ENCODE results near the gene NHP2. TPM values are rescaled to one million over a fixed set of nuclear protein-coding genes. Genes with fewer than 3 reads are reported as not detected.

Gene NHP2
- total and polyA plus RNA-seq, 2 experiments from 2014 or later, result 435 to 455 TPM

DNA sequence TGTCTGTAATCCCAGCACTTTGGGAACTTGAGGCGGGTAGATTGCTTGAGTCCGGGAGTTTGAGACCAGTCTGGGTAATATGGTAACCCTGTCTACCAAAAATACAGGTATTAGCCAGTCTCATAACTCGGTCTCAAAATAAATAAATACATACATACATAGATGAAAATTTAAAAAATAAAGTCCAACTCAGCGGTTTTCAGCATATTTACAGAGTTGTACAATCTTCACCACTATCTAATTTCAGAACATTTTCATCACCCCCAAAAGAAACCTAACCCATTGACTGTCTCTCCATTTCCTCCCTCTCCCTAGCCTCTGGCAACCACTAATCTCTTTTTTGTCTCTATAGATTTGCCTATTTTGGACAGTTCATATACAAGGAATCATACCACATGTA, 12.1 kb downstream of the NHP2 start (continued):
- TF ChIP-seq CREB1 (CRISPR knock-in tag; IDR thresholded peaks at IDR 0.05; ENCODE audit: low read depth), result no peak
- TF ChIP-seq, protein P1, sequence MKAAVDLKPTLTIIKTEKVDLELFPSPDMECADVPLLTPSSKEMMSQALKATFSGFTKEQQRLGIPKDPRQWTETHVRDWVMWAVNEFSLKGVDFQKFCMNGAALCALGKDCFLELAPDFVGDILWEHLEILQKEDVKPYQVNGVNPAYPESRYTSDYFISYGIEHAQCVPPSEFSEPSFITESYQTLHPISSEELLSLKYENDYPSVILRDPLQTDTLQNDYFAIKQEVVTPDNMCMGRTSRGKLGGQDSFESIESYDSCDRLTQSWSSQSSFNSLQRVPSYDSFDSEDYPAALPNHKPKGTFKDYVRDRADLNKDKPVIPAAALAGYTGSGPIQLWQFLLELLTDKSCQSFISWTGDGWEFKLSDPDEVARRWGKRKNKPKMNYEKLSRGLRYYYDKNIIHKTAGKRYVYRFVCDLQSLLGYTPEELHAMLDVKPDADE (IDR thresholded peaks at IDR 0.05), result no peak
- no peak for TF ChIP-seq ZNF331 (CRISPR knock-in tag; IDR thresholded peaks at IDR 0.05; ENCODE audit: low read depth)

DNA sequence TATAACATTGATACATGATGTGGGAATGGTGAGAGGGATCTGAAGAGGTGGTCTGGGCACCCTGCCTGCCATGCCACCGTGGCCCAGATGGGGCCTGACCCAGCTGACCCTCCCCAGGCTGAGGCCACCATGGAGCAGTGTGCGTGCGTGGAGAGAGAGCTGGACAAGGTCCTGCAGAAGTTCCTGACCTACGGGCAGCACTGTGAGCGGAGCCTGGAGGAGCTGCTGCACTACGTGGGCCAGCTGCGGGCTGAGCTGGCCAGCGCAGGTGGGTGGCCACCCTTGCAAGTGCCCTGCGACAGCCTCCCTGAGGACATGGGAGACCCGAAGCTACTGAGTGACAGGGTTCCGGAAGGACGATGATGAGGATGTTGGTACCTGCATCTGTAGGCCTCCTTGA, 15.7 kb downstream of the NHP2 start:
- H3K9me2 ChIP-seq (ENCODE audit: insufficient read depth), result no peaks in the 10 kb centered on the region
- ATAC-seq, result no peak
- peaks cover 42% of the 10 kb centered on the region for H3K79me2 ChIP-seq (replicated peaks; ENCODE audit: insufficient read depth)
- H3K27ac ChIP-seq (ENCODE audit: low read depth), result no peak overlapping the region
- H3K36me3 ChIP-seq (ENCODE audit: insufficient read depth), result peaks cover 52% of the 10 kb centered on the region
- Mint-ChIP-seq H3K4me1 (peaks cover 24% of the 10 kb centered on the region), H3K36me3 (ENCODE audit: low read depth) (peaks cover 94% of the 10 kb centered on the region), H3K4me3 (no peak overlapping the region), H3K27me3 (ENCODE audit: insufficient read depth, low read depth, poor library complexity) (peaks cover 6% of the 10 kb centered on the region), H3K27ac (no peak overlapping the region), H3K9me3 (no peaks in the 10 kb centered on the region)
- H3K4me2 ChIP-seq, result no peak overlapping the region
- DNase-seq (ENCODE audit: low spot score), result no peak
- no peaks in the 10 kb centered on the region for H3K4me1 ChIP-seq (ENCODE audit: insufficient read depth)
- H4K20me1 ChIP-seq (replicated peaks; ENCODE audit: insufficient read depth), result peaks cover 20% of the 10 kb centered on the region; the same call in 1 of the 2 replicates
- no peaks in the 10 kb centered on the region for H3K27me3 ChIP-seq (ENCODE audit: insufficient read depth)
- no peak overlapping the region for H2AFZ ChIP-seq
- TF ChIP-seq EZH2 (IDR thresholded peaks at IDR 0.05; ENCODE audit: low read depth, unreplicated experiment), result no peak
- TF ChIP-seq, protein P1 (IDR thresholded peaks at IDR 0.05), result no peak
- TF ChIP-seq ZNF331 (CRISPR knock-in tag; IDR thresholded peaks at IDR 0.05; ENCODE audit: low read depth), result no peak
- TF ChIP-seq POLR2AphosphoS5 (IDR thresholded peaks at IDR 0.05; ENCODE audit: low read depth), result peak; percentile 36; the same call in 1 of the 2 replicates
- TF ChIP-seq REST (IDR thresholded peaks at IDR 0.05; ENCODE audit: unreplicated experiment), result no peak
- no peak overlapping the region for H3K4me3 ChIP-seq
- H3F3A ChIP-seq (replicated peaks; ENCODE audit: low read depth), result peaks cover 21% of the 10 kb centered on the region; the same call in 1 of the 2 replicates

GRCh38 chr5:178136990-178137389, 16.7 kb downstream of the NHP2 start:
- H3K79me2 ChIP-seq (replicated peaks; ENCODE audit: insufficient read depth), result peaks cover 52% of the 10 kb centered on the region
- no peaks in the 10 kb centered on the region for H3K9me3 Mint-ChIP-seq
- no peaks in the 10 kb centered on the region for H3K9me2 ChIP-seq (ENCODE audit: insufficient read depth)
- H3K27ac ChIP-seq (ENCODE audit: low read depth), result peak overlapping the region; percentile 32; the same call in 1 of the 2 replicates
- DNase-seq (ENCODE audit: low spot score), result no peak
- H3K4me3 ChIP-seq, result no peak overlapping the region
- H3K27ac Mint-ChIP-seq, result peak overlapping the region; percentile 54
- no peak overlapping the region for H3K4me3 Mint-ChIP-seq
- H3F3A ChIP-seq (replicated peaks; ENCODE audit: low read depth), result peaks cover 14% of the 10 kb centered on the region; the same call in 1 of the 2 replicates
- H3K27me3 Mint-ChIP-seq (ENCODE audit: insufficient read depth, low read depth, poor library complexity), result peaks cover 6% of the 10 kb centered on the region
- H3K4me1 Mint-ChIP-seq, result peaks cover 28% of the 10 kb centered on the region
- no peaks in the 10 kb centered on the region; the same call in 1 of the 2 replicates for H3K4me1 ChIP-seq (ENCODE audit: insufficient read depth)
- no peak for ATAC-seq
- no peak overlapping the region for H3K4me2 ChIP-seq
- no peaks in the 10 kb centered on the region for H3K27me3 ChIP-seq (ENCODE audit: insufficient read depth)
- peaks cover 47% of the 10 kb centered on the region for H3K36me3 ChIP-seq (ENCODE audit: insufficient read depth)
- peaks cover 93% of the 10 kb centered on the region for H3K36me3 Mint-ChIP-seq (ENCODE audit: low read depth)
- peaks cover 20% of the 10 kb centered on the region for H4K20me1 ChIP-seq (replicated peaks; ENCODE audit: insufficient read depth)
- H2AFZ ChIP-seq, result no peak overlapping the region
- TF ChIP-seq EZH2phosphoT487 (IDR thresholded peaks at IDR 0.05; ENCODE audit: unreplicated experiment), result no peak
- TF ChIP-seq POLR2AphosphoS5 (IDR thresholded peaks at IDR 0.05; ENCODE audit: low read depth), result no peak
- TF ChIP-seq CREB1 (CRISPR knock-in tag; IDR thresholded peaks at IDR 0.05; ENCODE audit: low read depth), result no peak
- TF ChIP-seq EZH2 (IDR thresholded peaks at IDR 0.05; ENCODE audit: low read depth, unreplicated experiment), result no peak
- TF ChIP-seq JUNB (IDR thresholded peaks at IDR 0.05; ENCODE audit: unreplicated experiment), result no peak
